A549 treated with dexamethasone at 1 μM for 4 hours (cell line): ENCODE data around the gene KHDRBS2. TPM values are rescaled to one million over a fixed set of nuclear protein-coding genes. Genes with fewer than 3 reads are reported as not detected.

Experiments
- total RNA-seq: library from RNA; stranded (reverse); fragments of 200-300 nt; extraction: Qiagen RNA extraction; gene quantifications from 5 replicates; pipeline ENCODE4 v1.2.3, GENCODE V29; 2022

Gene KHDRBS2
- not detected in 5 replicates for total RNA-seq

DNA sequence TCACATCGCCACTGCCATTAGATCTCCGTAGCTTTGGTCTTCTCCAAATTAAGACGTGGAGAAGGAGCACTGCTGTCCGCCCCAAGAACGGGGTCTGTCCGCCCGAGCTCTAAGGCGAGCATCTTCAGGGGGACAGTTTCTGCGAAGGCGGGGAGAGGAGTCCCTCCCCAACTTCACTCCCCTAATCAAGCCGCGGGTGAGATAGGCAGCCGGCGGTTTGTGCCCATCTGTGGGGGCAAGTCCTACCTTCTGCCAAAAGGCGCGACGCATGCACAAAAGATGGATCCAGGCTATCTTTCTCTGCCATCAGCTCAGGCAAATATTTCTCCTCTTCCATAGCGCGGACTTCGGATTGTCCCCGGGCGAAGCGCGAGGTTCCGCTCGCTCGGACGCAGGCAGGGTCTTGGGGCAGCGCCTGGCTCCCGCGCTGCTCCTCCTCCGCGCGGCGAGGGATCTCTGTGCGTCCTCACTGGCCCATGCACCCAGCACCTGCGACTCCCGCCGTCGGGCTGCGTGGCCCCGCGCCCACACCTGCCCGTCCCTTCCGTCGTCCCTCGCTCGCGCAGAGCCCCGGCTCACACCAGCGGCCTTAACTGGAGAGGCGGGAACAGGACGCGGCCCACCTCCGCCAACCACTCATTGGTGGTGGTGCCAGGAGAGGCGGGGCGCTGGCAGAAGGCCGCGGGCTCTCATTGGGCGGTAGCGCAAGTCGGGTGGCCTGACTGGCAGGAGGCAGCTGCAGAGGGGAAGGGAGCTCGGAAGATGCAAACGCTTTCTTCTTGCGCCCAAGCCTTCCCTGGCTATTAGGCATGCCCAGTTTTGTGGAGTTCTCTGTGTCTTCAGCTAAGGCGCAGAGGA lies at the start of gene KHDRBS2:
TSS of gene KHDRBS2 (minus strand) at position 614 of the 858 bp plus-strand sequence.

